ENCODE data around the gene ACP2.

The ACP2 gene

GRCh38 chr11:47229161-47229560 is 19.5 kb downstream of the ACP2 start:
- no peak for TF ChIP-seq CTCF (IDR thresholded peaks at IDR 0.05; ENCODE audit: extremely low read depth, missing control alignments)
- no peak for DNase-seq (ENCODE audit: low spot score)

GRCh38 chr11:47225552-47226400 is 22.8 kb downstream of the ACP2 start:
- no peak for TF ChIP-seq CTCF (IDR thresholded peaks at IDR 0.05; ENCODE audit: extremely low read depth, missing control alignments)
- no peak for DNase-seq (ENCODE audit: low spot score)

- no peak for TF ChIP-seq CTCF (IDR thresholded peaks at IDR 0.05; ENCODE audit: extremely low read depth, missing control alignments)
- DNase-seq (ENCODE audit: low spot score), result no peak
These were observed 25.9 kb downstream of the ACP2 start for GRCh38 chr11:47222696-47223095.

- no peak for DNase-seq (ENCODE audit: low spot score)
- no peak for TF ChIP-seq CTCF (IDR thresholded peaks at IDR 0.05; ENCODE audit: extremely low read depth, missing control alignments)
These were observed 28.2 kb downstream of the ACP2 start for GRCh38 chr11:47220401-47220821.

GRCh38 chr11:47216121-47216798 is 32.4 kb downstream of the ACP2 start:
- no peak for TF ChIP-seq CTCF (IDR thresholded peaks at IDR 0.05; ENCODE audit: extremely low read depth, missing control alignments)
- peak; percentile 63 for DNase-seq (ENCODE audit: low spot score)

GRCh38 chr11:47215366-47215910 is 33.2 kb downstream of the ACP2 start:
- no peak for DNase-seq (ENCODE audit: low spot score)
- no peak for TF ChIP-seq CTCF (IDR thresholded peaks at IDR 0.05; ENCODE audit: extremely low read depth, missing control alignments)

All from GM20000 (cell line).